NCI-H2171 treated with DMSO at 0.1 percent for 48 hours (cell line): ENCODE measurements around the gene ICA1L.

Experiments
- DNase-seq: peaks from one replicate; lab custom pipeline; 2025; lab: John Stamatoyannopoulos, UW

The ICA1L gene

DNA sequence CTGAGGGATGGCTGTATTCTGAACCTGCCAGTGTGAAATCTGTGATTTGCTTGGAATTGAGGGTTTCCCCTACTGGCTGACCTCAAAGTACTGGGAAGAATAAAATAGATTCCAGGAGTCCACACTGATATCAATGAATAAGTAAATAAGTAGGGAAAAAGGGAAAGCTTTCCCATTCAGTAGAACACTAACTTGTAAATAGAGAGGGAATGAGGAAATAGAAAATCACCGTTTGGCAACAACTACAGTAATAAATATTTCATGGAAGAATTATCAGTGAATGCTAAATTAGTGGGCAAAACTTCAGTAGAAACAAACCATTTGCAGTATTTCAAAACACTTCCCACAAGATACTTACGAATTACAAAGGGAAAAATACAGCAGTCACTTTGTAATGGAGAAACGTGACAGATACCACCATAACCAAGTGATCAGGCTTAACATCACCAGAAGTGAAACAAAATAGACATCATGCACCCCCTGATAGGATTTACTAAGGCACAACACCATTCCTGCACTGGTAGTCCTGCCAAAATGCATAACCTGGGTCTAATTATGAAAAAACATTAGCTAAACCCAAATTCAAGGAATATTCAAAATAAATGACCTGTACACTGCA lies 88.5 kb downstream of the ICA1L start:
- DNase-seq: no peak

DNA sequence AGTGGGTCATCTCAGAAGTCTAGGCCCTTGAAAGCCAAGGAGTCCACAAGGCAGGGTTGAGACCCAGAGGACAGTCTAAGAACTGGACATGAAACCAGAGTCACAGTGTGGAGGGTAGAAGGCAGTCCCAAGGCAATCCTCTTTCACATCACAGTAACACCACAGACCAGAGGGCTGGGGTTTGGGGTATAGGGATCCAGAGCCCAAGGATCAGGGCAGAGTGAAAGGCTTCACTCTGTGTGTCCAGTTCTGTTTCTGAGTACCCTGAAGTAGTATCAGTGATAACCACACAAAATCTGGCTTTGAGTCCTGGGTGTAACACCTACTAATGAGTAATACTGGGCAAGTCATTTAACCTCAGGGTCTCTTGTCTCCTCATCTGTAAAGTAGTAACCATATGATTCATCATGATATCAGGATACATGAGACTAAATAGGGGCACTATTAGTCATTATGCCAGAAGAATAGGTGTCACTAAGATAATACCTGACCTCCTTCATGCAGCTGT lies 91.0 kb downstream of the ICA1L start:
- DNase-seq: no peak

DNA sequence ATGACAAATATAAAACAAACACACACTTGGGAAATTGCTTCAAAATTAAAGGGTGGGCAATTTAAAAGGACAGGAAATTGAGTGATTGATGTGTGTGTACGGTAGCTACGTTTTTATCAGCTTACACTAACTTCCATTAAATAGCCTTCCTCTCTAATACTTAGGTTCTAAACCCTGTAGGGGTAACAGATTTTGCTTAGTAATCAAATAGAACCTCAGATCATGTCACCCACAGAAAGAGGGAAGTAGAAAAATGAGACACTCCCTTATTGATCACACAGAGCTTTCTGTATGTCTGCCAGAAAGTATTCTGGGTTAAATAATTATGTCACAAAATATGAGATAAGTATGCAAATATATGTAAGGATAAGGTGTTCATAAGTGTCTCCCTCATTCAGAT lies 93.3 kb downstream of the ICA1L start:
- no peak for DNase-seq

DNA sequence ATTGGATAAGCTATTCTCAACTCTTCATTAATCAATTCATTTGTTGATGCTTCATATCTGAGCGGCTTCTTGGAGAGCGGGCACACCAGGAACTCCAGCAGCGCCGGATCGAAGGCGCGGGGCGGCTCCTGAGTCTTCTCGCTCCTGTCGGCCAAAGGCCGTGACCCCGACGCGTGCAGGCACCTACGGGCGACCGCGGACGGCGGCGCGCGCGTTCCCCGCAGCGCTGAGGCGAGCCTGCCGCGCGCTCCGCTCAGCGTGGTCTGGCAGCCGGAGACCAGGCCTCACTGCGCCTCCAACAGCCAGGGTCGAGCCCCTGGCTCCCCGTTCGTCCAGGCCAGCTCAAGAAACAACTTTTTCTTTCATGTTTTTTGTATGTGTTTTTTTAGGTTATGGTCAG lies 97.5 kb downstream of the ICA1L start:
- no peak for DNase-seq

DNA sequence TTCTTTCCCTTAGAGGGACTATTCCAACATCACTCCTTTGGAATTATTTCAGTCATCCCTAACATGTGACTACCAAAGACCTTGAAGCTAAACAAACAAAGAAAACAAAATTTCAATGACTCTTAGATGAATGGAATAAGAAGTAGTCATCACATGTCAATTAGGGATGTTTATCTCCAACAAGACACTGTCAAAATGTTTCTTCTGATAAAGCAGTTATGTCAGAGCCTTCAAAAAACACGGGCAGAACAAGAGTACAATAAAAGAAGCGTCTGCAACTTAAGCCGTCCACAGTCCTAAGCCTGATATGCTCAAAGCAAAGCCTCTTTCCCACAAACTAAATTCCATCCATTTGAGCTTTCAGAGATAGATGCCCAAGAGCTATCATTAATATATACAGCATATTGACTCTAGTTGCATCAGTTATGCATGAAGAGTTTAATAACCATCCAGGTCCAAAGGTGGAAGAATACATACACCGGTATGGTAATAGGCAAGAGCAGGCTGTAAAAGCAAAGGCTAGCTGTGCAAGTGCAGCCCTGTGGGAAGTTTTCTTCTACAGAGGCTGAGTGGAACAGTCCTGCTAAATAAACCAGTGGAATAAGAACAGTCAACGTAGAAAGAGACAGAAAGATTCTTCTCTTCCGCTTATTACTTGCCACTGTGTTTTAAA lies 98.1 kb downstream of the ICA1L start:
- no peak for DNase-seq

DNA sequence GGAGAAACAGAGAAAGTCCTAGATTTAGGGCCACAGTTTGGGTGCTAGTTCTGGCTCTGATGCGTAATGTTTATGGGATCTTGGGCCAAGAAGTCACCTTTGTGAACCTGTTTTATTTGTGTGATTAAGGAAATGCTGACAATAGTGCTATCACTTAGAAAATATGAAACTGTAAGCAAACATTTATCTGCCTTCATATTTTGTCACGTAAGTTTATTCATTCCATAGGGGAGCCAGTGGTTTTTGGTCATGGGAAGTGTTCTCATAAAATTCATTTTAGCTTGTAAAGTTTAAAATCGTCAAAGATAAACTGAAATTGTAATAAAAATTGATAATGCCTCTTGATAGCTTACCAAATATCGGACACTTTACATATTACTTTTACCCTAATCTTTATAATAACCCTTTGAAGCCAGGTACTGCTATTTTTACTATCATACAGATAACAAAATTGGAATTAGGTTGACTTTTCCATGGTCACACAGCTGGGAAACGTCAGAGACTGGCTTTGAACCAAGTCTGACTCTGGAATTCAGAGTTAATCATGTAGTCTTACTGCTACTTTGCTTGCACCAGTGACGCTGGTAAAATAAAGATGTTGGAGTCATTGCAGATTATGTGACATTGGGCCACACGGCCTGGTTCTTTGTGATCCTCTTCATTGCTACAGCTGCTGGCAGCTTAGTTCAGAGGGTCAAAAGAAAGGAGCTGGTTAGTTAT lies 99.7 kb downstream of the ICA1L start:
- no peak for DNase-seq

DNA sequence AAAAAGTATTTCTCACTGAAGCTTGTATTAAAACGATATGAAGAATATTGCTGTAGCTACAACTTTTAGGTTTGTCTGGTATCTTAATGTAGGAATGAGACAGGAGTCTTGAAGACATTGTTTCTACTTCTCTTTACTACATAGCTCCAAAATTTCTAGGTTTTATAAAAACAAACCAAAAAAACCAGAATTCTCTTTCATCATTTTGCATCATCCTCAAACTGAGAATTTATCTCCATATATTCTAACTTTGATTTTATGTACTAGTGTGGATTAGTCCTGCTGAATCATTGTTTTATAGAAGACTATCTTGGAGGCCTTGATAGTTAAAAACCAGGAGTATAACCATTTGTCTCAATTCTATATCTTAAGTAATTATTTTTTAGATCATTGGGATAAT lies 100.2 kb downstream of the ICA1L start:
- DNase-seq: no peak

DNA sequence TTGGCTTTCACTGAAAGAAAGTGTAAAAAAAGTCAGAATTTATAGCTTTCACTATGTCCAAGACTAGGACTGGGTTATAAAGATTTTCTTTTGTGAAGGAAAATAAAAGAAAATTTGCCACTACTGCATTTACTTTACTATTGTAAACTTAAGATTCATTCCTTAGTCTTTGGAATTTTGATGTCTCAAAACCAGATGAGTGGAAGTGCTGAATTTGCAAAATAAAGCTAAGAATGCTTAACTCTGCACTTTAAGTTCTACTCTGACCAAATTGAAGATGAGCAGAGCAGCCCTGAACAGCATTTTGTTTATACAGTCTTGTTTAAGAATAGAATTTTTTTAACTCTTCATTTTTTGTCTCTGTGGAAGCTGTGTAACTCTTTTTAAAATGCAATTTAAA lies 102.4 kb downstream of the ICA1L start:
- DNase-seq: no peak

DNA sequence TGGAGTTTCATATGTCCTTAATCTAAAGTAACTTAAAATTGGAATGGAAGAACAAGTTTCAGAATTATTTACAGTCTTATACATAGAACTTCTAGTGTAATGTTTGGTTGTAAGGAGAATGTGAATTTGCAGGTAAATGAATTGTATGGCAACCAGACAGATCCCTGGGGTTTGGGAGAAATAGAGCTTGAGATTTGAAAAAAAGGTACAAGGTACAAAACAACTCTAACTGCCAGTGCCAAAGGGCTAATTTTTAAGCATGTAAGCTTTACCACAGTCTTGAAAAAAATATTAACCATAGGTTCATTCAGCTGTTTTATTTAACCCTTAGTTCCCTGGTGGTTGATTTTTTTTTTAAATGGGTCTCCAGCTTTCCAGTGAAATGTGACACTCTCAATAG lies 103.3 kb downstream of the ICA1L start:
- DNase-seq: peak; percentile 5

DNA sequence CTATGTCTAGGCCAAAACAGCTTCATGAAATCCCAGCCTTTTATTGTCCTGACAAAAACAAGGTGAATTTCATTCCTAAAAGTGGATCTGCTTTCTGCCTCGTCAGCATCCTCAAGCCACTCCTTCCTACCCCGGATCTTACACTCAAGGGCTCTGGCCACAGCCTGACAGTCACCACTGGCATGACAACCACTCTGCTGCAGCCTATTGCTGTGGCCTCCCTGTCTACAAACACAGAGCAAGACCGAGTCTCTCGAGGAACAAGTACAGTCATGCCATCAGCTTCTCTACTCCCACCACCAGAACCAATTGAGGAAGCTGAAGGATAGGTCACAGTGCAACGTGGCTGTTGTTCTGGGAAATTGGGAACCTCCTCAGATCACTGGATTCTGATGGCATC lies 106.1 kb downstream of the ICA1L start:
- no peak for DNase-seq

DNA sequence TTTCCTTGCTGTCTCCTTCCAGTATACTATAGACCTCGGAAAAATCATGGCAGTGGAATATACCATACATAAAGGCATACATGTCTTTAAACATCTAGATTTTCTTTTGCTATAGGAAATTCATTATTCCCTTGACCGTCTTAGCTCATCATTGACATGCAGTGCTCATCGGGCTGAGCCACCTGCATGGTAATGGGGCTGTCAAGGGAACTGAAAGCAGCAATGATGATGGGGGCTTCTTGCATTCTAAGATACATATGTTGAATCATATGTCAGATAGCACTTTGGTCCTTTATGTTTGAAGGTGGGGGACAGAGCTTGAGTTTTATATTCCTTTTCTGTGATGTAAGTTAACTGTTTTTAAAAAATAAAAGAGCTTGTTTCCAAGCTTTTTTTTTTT lies 106.6 kb downstream of the ICA1L start:
- no peak for DNase-seq

DNA sequence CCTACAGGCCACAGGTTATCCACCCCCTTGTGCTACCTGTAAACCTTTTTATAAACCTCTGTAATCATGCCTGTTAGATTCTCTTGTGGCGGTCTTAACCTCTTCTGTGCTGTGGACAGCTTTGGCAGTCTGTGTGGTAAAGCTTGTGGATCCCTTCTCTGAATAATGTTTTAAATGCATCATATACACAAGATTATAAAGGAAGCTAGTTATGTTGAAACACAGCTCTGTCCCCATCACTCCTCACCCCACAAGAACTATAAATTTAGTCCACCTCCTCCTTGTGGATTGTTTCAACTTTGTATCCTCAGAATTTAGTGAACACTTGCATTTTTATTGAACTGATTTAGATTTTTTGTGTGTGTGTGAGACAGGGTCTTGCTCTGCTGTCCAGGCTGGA lies 107.7 kb downstream of the ICA1L start:
- no peak for DNase-seq

DNA sequence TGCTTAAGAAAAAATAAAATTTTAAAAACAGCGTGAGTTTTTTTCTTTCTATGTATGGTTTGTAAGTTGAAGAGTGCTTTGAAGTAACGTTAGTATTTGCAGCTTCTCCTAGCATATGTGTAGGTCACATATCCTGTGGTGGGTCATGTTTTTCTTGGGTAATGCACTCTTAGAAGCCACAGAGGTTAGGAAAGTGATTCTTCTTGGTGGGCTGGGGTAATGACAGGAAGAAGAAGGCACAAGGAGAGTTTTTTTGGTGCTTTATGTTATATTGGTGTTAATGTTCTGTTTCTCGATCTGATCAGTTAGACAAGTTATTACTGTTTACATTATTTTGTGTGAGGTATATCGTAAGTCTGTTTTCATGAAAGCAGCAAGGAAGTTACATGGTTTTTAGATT lies 109.0 kb downstream of the ICA1L start:
- DNase-seq: no peak

DNA sequence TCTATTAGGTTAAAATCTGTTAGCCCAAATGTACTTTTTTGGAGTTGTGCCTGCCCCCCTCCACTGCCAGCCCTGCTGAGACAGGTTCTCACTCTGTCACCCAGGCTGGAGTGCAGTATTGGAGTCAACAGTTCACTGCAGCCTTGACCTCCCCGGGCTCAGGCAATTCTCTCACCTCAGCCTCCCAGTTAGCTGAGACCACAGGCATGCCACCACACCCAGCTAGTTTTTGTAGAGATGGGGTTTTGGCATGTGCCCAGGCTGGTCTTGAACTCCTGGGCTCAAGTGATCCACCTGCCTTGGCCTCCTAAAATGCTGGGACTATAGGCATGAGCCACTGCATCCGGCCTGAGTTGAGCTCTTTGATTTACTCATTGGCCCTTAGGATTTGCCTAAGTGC lies 110.7 kb downstream of the ICA1L start:
- no peak for DNase-seq

DNA sequence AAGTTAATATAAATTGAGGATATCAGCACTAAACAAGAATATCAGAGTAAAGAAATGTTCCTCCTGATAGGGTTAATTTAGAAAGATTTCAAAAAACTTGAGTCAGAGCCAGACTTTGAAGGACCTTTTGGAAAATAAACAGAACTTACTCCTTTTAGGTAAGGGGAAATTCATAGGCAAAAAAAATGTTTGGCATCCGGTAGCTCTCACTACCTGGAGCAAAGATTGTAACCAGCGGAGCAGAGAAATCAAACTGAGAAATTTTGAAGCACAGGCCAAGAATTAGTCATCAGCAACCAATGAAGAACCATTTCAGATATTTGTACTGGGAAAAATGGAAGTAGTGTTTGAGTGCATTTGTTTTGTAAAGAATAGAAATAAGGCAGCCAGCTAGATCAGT lies 113.0 kb downstream of the ICA1L start:
- no peak for DNase-seq

DNA sequence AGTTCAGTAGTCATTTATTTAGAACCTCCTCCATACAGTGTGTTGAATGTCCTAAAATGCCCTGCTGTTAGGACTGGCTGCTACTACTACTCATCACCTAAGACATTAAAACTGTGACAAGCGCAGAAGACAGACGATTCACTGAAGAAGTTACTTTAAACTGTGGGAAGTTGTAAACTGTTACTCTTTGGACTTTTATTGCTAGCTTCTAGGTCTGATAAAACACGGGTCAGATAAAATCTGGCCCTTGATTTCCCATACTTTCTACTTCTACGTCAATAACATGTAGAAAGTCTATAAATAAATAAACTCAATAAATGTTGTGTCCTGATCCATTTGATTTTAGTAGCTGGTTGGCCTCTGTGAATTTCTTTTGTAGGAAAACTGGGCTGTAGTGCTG lies 113.4 kb downstream of the ICA1L start:
- DNase-seq: no peak

DNA sequence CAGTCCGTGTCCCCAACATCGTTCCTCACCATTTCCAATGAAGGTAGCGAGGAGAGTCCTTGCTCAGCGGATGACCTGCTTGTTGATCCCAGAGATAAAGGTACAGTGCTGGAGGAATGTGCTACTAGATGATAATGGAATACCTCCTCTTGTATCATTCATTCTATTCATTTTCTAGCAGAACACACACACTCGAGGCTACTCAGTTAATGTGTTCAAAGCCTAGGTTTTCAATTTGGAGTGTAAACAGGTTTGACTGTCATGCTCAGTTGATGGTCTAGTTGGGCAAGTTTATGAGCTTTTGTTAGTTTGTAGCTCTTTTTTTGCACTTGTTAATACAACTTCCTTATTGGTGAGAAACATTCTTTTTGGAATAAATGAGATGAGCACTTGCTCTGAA lies 114.2 kb downstream of the ICA1L start:
- no peak for DNase-seq

DNA sequence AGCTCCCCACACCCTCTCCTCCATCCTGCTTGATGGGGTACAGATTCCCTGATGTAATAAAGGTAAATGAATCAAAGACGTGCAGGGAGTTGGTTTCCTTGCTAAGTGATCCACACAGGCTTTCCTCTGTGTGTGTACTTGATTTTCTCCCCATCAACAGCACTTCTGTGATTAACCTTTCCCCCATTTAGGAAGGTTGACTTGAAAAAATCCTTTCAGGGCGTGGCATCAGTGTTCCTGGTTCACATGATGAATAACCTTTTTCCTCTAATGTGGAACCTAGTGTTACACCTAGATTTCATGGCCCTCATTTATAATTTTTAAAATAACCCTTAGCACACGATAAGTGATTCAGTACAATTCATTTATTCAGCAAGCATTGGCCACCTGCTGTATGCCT lies 115.0 kb downstream of the ICA1L start:
- DNase-seq: no peak

DNA sequence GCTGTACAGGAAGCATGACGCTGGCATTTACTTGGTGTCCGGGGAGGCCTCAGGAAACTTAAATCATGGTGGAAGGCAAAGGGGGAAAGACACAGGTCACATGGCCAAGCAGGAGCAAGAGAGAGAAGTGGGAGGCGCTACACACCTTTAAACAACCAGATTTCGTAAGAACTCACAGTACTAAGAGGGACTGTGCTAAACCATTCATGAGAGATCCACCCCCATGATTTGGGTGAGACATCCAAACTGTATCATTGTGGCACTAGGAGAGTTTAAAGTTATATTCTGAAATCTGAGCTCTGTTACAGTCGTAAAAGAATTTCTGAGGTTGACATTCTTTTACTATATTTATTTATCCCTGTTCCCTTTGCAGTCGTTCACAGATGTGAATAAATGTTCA lies 116.6 kb downstream of the ICA1L start:
- DNase-seq: no peak

DNA sequence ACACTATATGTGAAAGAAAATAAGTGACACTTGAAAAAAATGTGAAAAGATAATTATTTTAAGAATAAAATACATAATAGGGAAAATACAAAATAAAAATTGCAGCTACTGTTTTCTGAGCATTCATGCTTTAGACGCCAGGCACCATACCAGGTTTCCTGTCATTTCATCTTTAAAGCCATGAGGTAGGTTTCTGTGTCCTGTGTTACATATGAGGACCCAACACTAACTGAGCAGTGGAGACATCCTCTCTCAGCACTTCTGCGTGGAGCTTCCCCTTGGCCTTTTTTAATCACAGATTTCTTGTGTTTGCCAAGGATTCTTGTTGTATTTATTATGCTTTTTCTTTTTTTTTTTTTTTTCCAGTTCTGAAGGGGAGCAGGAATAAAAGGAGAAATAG lies 119.5 kb downstream of the ICA1L start:
- no peak for DNase-seq

DNA sequence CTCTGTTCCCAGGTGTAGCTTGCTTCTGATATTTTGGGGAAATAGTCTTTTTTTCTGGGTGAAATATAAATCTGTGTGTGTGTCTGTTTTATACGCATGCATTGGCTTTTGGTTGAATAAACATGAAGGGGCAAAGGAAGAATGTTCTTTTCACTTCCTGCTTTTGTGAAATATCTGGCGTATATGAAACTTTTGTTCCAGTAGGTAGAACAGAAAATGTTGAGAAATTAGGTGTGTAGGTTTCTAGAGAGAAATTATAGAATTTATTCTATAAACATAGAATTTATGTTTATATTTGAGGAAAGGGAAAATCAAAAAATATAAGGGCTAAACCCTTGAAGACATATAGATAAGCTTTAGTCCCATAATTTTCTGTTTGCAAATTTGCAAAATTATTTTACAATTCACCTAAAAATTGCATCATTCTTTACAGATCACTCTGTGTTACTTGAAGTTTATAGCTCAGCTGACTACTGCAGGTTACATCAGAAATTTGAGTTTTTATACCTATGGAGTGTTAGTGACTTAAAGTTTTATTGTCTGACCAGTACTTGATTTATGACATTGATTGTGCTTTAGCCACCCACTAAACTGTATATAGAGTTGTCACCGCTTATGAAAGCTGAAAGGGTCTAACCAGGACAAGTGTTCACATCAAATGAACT lies 120.7 kb downstream of the ICA1L start:
- DNase-seq: no peak

DNA sequence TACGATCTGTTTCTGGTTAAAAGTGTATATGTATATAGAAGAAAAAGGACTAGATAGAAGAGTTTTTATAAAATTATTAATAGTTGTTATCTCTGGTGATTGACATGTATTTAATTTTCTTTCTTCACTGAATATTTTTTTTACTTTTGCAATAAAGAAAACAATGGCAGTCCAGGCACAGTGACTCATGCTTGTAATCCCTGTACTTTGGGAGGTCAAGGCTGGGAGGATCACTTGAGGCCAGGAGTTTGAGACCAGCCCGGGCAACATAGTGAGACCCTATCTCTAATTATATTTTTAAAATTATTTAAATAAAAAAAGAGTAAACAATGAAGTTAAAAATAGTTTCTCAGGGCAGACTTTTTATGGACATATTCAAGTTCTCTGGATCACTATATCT lies 122.1 kb downstream of the ICA1L start:
- no peak for DNase-seq

DNA sequence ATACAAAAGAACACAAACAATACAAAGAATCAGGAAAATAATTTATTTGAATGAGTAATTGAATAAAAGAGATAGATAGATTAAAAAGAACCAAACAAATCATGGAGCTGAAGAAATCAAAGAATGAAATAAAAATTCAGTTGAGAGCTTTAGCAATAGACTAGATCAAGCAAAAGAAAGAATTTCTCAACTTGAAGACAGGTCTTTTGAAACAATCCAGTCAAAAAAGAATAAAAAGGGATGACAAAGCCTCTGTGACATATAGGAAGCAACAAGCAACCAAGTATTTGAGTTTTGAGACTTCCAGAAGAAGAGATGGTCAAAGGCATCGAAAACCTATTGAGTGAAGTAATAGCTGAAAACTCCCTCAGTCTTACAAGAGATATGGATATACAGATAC lies 128.0 kb downstream of the ICA1L start:
- no peak for DNase-seq
